Immature natural killer cell (primary cell): ENCODE measurements around the gene MYO1E. TPM values are rescaled to one million over a fixed set of nuclear protein-coding genes. Genes with fewer than 3 reads are reported as not detected.

Experiments used
- DNase-seq, 3 donors: peaks; one replicate each; pipeline ENCODE4 v3.0.0; 2022; ENCODE audit warnings: mixed read lengths in 1 of 3
- H3K27ac Mint-ChIP-seq, 6 donors: one replicate each; pipeline ENCODE4 v1.8.0; 2020; ENCODE audit warnings: mixed read lengths in 6 of 6, mild to moderate bottlenecking in 5 of 6, inconsistent platforms in 4 of 6, moderate library complexity in 3 of 6
- H3K27me3 Mint-ChIP-seq, 3 donors: one replicate each; pipeline ENCODE4 v1.8.0; 2020 to 2021; ENCODE audit warnings: low read depth in 3 of 3, mild to moderate bottlenecking in 3 of 3, mixed read lengths in 3 of 3, moderate library complexity in 3 of 3, inconsistent platforms in 1 of 3
- H3K36me3 Mint-ChIP-seq, 3 donors: one replicate each; pipeline ENCODE4 v1.8.0; 2020; ENCODE audit warnings: mixed read lengths in 3 of 3, inconsistent platforms in 2 of 3, mild to moderate bottlenecking in 2 of 3
- H3K4me1 Mint-ChIP-seq, 2 donors: one replicate each; pipeline ENCODE4 v1.8.0; 2020; ENCODE audit warnings: inconsistent platforms in 2 of 2, mild to moderate bottlenecking in 2 of 2, mixed read lengths in 2 of 2, moderate library complexity in 1 of 2
- H3K4me3 Mint-ChIP-seq, 5 donors: one replicate each; pipeline ENCODE4 v1.8.0; 2020; ENCODE audit warnings: mild to moderate bottlenecking in 5 of 5, mixed read lengths in 5 of 5, inconsistent platforms in 3 of 5, moderate library complexity in 3 of 5
- H3K9me3 Mint-ChIP-seq, 6 donors: one replicate each; pipeline ENCODE4 v1.8.0; 2020; ENCODE audit warnings: mild to moderate bottlenecking in 6 of 6, mixed read lengths in 6 of 6, inconsistent platforms in 4 of 6, moderate library complexity in 3 of 6
- polyA plus RNA-seq, 3 donors: library from polyadenylated mRNA; unstranded; fragments of 300-500 nt; fragmentation: Illumina TruSeq; gene quantifications; one replicate each; pipeline ENCODE4 v1.2.3, GENCODE V29; 2021

MYO1E gene
- polyA plus RNA-seq, 3 donors from 2014 or later: 4.7 to 15.4 (median 7.1) TPM

- peaks cover 0 to 2% (median 0%) of the 10 kb centered on the region in 6 donors for H3K9me3 Mint-ChIP-seq
- DNase-seq: peak; percentile 86 to 87 (median 87)
- no peaks in the 10 kb centered on the region for H3K36me3 Mint-ChIP-seq
- H3K27ac Mint-ChIP-seq: peak overlapping the region; percentile 95 to 99 (median 98)
- peak overlapping the region; percentile 83 to 93 (median 89) for H3K4me3 Mint-ChIP-seq
- H3K4me1 Mint-ChIP-seq: peaks cover 63% of the 10 kb centered on the region in 2 donors
- H3K27me3 Mint-ChIP-seq: peaks cover 1 to 13% (median 2%) of the 10 kb centered on the region in 3 donors
These were observed 72.6 kb downstream of the MYO1E start for GRCh38 chr15:59299929-59300617.

- DNase-seq: no peak
- peak overlapping the region in 5 of 6 donors; percentile 68 to 99 (median 91) for H3K27ac Mint-ChIP-seq
- H3K4me1 Mint-ChIP-seq: peaks cover 54 to 59% of the 10 kb centered on the region in 2 donors
- peaks cover 0 to 2% (median 0%) of the 10 kb centered on the region in 6 donors for H3K9me3 Mint-ChIP-seq
- no peaks in the 10 kb centered on the region for H3K36me3 Mint-ChIP-seq
- H3K27me3 Mint-ChIP-seq: peaks cover 2 to 13% (median 3%) of the 10 kb centered on the region in 3 donors
- no peak overlapping the region for H3K4me3 Mint-ChIP-seq
These were observed 73.8 kb downstream of the MYO1E start for GRCh38 chr15:59298854-59299250.

- Mint-ChIP-seq H3K27me3 (peaks cover 0 to 13% (median 3%) of the 10 kb centered on the region in 3 donors), H3K9me3 (peaks cover 0 to 2% (median 0%) of the 10 kb centered on the region in 6 donors), H3K27ac (peak overlapping the region; percentile 68 to 99 (median 90)), H3K4me1 (peaks cover 50 to 54% of the 10 kb centered on the region in 2 donors), H3K4me3 (peak overlapping the region; percentile 28 to 64 (median 58)), H3K36me3 (no peaks in the 10 kb centered on the region)
- DNase-seq: no peak
These were observed 74.3 kb downstream of the MYO1E start for GRCh38 chr15:59298225-59298853.

- peak overlapping the region in 3 of 6 donors; percentile 21 to 76 (median 50) for H3K27ac Mint-ChIP-seq
- peaks cover 49 to 50% of the 10 kb centered on the region in 2 donors for H3K4me1 Mint-ChIP-seq
- no peak overlapping the region for H3K4me3 Mint-ChIP-seq
- DNase-seq: no peak
- no peaks in the 10 kb centered on the region for H3K36me3 Mint-ChIP-seq
- H3K27me3 Mint-ChIP-seq: peaks cover 0 to 11% (median 3%) of the 10 kb centered on the region in 3 donors
- H3K9me3 Mint-ChIP-seq: peaks cover 0 to under 1% (median 0%) of the 10 kb centered on the region in 6 donors
These were observed 76.5 kb downstream of the MYO1E start for GRCh38 chr15:59296181-59296617.

- Mint-ChIP-seq H3K4me3 (no peak overlapping the region), H3K27ac (peak overlapping the region in 2 of 6 donors; percentile 21 to 50)
- DNase-seq: no peak
These were observed 77.2 kb downstream of the MYO1E start for GRCh38 chr15:59295261-59296001.

GRCh38 chr15:59294574-59295260 is 78.0 kb downstream of the MYO1E start:
- no peak overlapping the region for H3K4me3 Mint-ChIP-seq
- H3K4me1 Mint-ChIP-seq: peaks cover 49 to 50% of the 10 kb centered on the region in 2 donors
- no peaks in the 10 kb centered on the region for H3K9me3 Mint-ChIP-seq
- peaks cover 0 to 5% (median 3%) of the 10 kb centered on the region in 3 donors for H3K27me3 Mint-ChIP-seq
- H3K36me3 Mint-ChIP-seq: no peaks in the 10 kb centered on the region
- DNase-seq: no peak
- H3K27ac Mint-ChIP-seq: peak overlapping the region in 1 of 6 donors; percentile 9

More at GRCh38 chr15:59295261-59296001, 77.2 kb downstream of the MYO1E start:
- peaks cover 0 to 10% (median 3%) of the 10 kb centered on the region in 3 donors for H3K27me3 Mint-ChIP-seq
- H3K9me3 Mint-ChIP-seq: no peaks in the 10 kb centered on the region
- H3K36me3 Mint-ChIP-seq: no peaks in the 10 kb centered on the region
- H3K4me1 Mint-ChIP-seq: peaks cover 49 to 50% of the 10 kb centered on the region in 2 donors

GRCh38 chr15:59292442-59293151 is 80.1 kb downstream of the MYO1E start:
- peak overlapping the region in 1 of 5 donors; percentile 22 for H3K4me3 Mint-ChIP-seq
- H3K27ac Mint-ChIP-seq: peak overlapping the region in 5 of 6 donors; percentile 18 to 81 (median 34)
- H3K9me3 Mint-ChIP-seq: no peaks in the 10 kb centered on the region
- peaks cover 35 to 43% of the 10 kb centered on the region in 2 donors for H3K4me1 Mint-ChIP-seq
- H3K36me3 Mint-ChIP-seq: no peaks in the 10 kb centered on the region
- H3K27me3 Mint-ChIP-seq: peaks cover 0 to 5% (median 3%) of the 10 kb centered on the region in 3 donors
- DNase-seq: no peak

GRCh38 chr15:59291213-59291549 is 81.5 kb downstream of the MYO1E start:
- Mint-ChIP-seq H3K36me3 (no peaks in the 10 kb centered on the region), H3K4me1 (peaks cover 35 to 43% of the 10 kb centered on the region in 2 donors), H3K9me3 (no peaks in the 10 kb centered on the region), H3K4me3 (peak overlapping the region; percentile 38 to 78 (median 58)), H3K27me3 (peaks cover 0 to 5% (median 3%) of the 10 kb centered on the region in 3 donors), H3K27ac (peak overlapping the region; percentile 62 to 88 (median 83))
- DNase-seq: no peak

GRCh38 chr15:59290295-59291212 is 82.1 kb downstream of the MYO1E start:
- peaks cover 0 to 5% (median 3%) of the 10 kb centered on the region in 3 donors for H3K27me3 Mint-ChIP-seq
- peaks cover 35 to 43% of the 10 kb centered on the region in 2 donors for H3K4me1 Mint-ChIP-seq
- peak in 2 of 3 donors; percentile 14 to 21 for DNase-seq
- peak overlapping the region; percentile 38 to 78 (median 58) for H3K4me3 Mint-ChIP-seq
- no peaks in the 10 kb centered on the region for H3K9me3 Mint-ChIP-seq
- H3K36me3 Mint-ChIP-seq: no peaks in the 10 kb centered on the region
- peak overlapping the region; percentile 62 to 88 (median 83) for H3K27ac Mint-ChIP-seq

GRCh38 chr15:59289574-59289973 is 83.1 kb downstream of the MYO1E start:
- H3K27me3 Mint-ChIP-seq: peaks cover 0 to 5% (median 0%) of the 10 kb centered on the region in 3 donors
- no peak for DNase-seq
- peak overlapping the region; percentile 32 to 85 (median 69) for H3K27ac Mint-ChIP-seq
- H3K4me1 Mint-ChIP-seq: peaks cover 35 to 43% of the 10 kb centered on the region in 2 donors
- peak overlapping the region in 1 of 5 donors; percentile 33 for H3K4me3 Mint-ChIP-seq
- H3K9me3 Mint-ChIP-seq: no peaks in the 10 kb centered on the region
- H3K36me3 Mint-ChIP-seq: no peaks in the 10 kb centered on the region

- peaks cover 0 to 6% (median 0%) of the 10 kb centered on the region in 3 donors for H3K27me3 Mint-ChIP-seq
- H3K4me3 Mint-ChIP-seq: no peak overlapping the region
- H3K4me1 Mint-ChIP-seq: peaks cover 33 to 35% of the 10 kb centered on the region in 2 donors
- peak overlapping the region in 3 of 6 donors; percentile 10 to 56 (median 21) for H3K27ac Mint-ChIP-seq
- H3K36me3 Mint-ChIP-seq: no peaks in the 10 kb centered on the region
- DNase-seq: no peak
- no peaks in the 10 kb centered on the region for H3K9me3 Mint-ChIP-seq
These were observed 88.8 kb downstream of the MYO1E start for GRCh38 chr15:59283717-59284391.
